ENCODE measurements around the gene COQ10B.

GRCh38 chr2:197498235-197498936 is 45.0 kb downstream of the COQ10B start:
- TF ChIP-seq CTCF (IDR thresholded peaks at IDR 0.05) (no peak), POLR2A (IDR thresholded peaks at IDR 0.05) (no peak)

Measured in stomach (tissue), 4 donors.